ENCODE measurements around the gene ATE1.

GRCh38 chr10:121838149-121838548 lies 89.7 kb downstream of the ATE1 start:
- TF ChIP-seq CTCF (IDR thresholded peaks at IDR 0.05): no peak
- no peak for TF ChIP-seq EZH2 (IDR thresholded peaks at IDR 0.05; ENCODE audit: borderline replicate concordance, insufficient read depth, low read depth, low read length, poor library complexity, severe bottlenecking)

Data from B cell (primary cell).